WTC11 (cell line): ENCODE results near the gene POU4F1. TPM values are rescaled to one million over a fixed set of nuclear protein-coding genes. Genes with fewer than 3 reads are reported as not detected.

Experiments
- ATAC-seq: fragments of 200-7000 bp; cut with Tn5 transposase; 2 replicates; pipeline ENCODE4 v1.10.0; 2021; ENCODE audit warnings: mild to moderate bottlenecking, moderate library complexity
- CTCF ChIA-PET: fragments of 300-600 bp; sonication (Branson Sonifier 250); formaldehyde crosslinking; loops from one replicate; lab custom pipeline; 2021; ENCODE audit warnings: antibody characterized with exemption; lab: Charles Lee
- POLR2A ChIA-PET: fragments of 350-600 bp; sonication (Branson Sonifier 250); formaldehyde crosslinking; loops from one replicate; lab custom pipeline; 2021; ENCODE audit warnings: antibody characterized with exemption; lab: Charles Lee
- DNase-seq: peaks from one replicate; pipeline ENCODE4 v3.0.0; 2021; ENCODE audit warnings: low spot score
- H3K27ac Mint-ChIP-seq: 2 replicates; pipeline ENCODE4 v1.8.0; 2021; ENCODE audit warnings: mixed read lengths
- H3K27me3 Mint-ChIP-seq: 2 replicates; pipeline ENCODE4 v1.8.0; 2021; ENCODE audit warnings: low read depth, mild to moderate bottlenecking, moderate library complexity, mixed read lengths
- H3K36me3 Mint-ChIP-seq: 2 replicates; pipeline ENCODE4 v1.8.0; 2021; ENCODE audit warnings: mixed read lengths
- H3K4me1 Mint-ChIP-seq: 2 replicates; pipeline ENCODE4 v1.8.0; 2022; ENCODE audit warnings: mixed read lengths
- H3K4me3 Mint-ChIP-seq: 2 replicates; pipeline ENCODE4 v1.8.0; 2021; ENCODE audit warnings: mild to moderate bottlenecking, moderate library complexity, mixed read lengths
- H3K9me3 Mint-ChIP-seq: 2 replicates; pipeline ENCODE4 v1.8.0; 2021; ENCODE audit warnings: mixed read lengths
- ARID4B ChIP-seq: sonication (generic); formaldehyde crosslinking; IDR thresholded peaks from 2 replicates; pipeline ENCODE4 v1.8.0; 2023; ENCODE audit warnings: missing genetic modification reagents, mild to moderate bottlenecking, borderline replicate concordance
- CREM ChIP-seq: sonication (generic); formaldehyde crosslinking; IDR thresholded peaks from 2 replicates; pipeline ENCODE4 v1.8.1; 2022; ENCODE audit warnings: mild to moderate bottlenecking, missing genetic modification reagents, moderate library complexity
- ETV6 ChIP-seq: sonication (generic); formaldehyde crosslinking; IDR thresholded peaks from 2 replicates; pipeline ENCODE4 v1.8.1; 2022; ENCODE audit warnings: mild to moderate bottlenecking, missing genetic modification reagents
- FOXP4 ChIP-seq: sonication (generic); formaldehyde crosslinking; IDR thresholded peaks from 2 replicates; pipeline ENCODE4 v1.8.0; 2022; ENCODE audit warnings: mild to moderate bottlenecking, missing genetic modification reagents
- IRF1 ChIP-seq: sonication (generic); formaldehyde crosslinking; IDR thresholded peaks from 2 replicates; pipeline ENCODE4 v1.8.0; 2023; ENCODE audit warnings: missing genetic modification reagents
- JAZF1 ChIP-seq: fragments of 250-450 bp; sonication (Bioruptor Pico); IDR thresholded peaks from 2 replicates; pipeline ENCODE4 v1.9.0; 2021; ENCODE audit warnings: moderate library complexity, mild to moderate bottlenecking, inconsistent platforms
- NFATC4 ChIP-seq: fragments of 250-450 bp; sonication (Bioruptor Pico); IDR thresholded peaks from 2 replicates; pipeline ENCODE4 v1.9.0; 2021; ENCODE audit warnings: mild to moderate bottlenecking
- NR2C2 ChIP-seq: sonication (generic); formaldehyde crosslinking; IDR thresholded peaks from 2 replicates; pipeline ENCODE4 v1.8.0; 2022; ENCODE audit warnings: mild to moderate bottlenecking, missing genetic modification reagents
- ZNF121 ChIP-seq: sonication (generic); formaldehyde crosslinking; IDR thresholded peaks from 2 replicates; pipeline ENCODE4 v1.8.0; 2023; ENCODE audit warnings: missing genetic modification reagents
- ZNF232 ChIP-seq: sonication (generic); formaldehyde crosslinking; IDR thresholded peaks from 2 replicates; pipeline ENCODE4 v1.8.0; 2022; ENCODE audit warnings: mild to moderate bottlenecking, missing genetic modification reagents
- total RNA-seq: library from RNA; stranded (reverse); gene quantifications from 3 replicates; pipeline ENCODE4 v1.2.3, GENCODE V29; 2021
- TF ChIP-seq, protein P1 (sequence below): fragments of 250-450 bp; sonication (Bioruptor Pico); IDR thresholded peaks from 2 replicates; pipeline ENCODE4 v1.9.0; 2021; ENCODE audit warnings: mild to moderate bottlenecking
- TF ChIP-seq, protein P2 (sequence below): sonication (generic); formaldehyde crosslinking; IDR thresholded peaks from 2 replicates; pipeline ENCODE4 v1.8.1; 2022; ENCODE audit warnings: missing genetic modification reagents, borderline replicate concordance
- TF ChIP-seq, protein P3 (sequence below): fragments of 250-450 bp; sonication (Bioruptor Pico); IDR thresholded peaks from 2 replicates; pipeline ENCODE4 v1.9.0; 2021; ENCODE audit warnings: moderate library complexity, mild to moderate bottlenecking, inconsistent platforms, borderline replicate concordance
- TF ChIP-seq, protein P4 (sequence below): sonication (generic); formaldehyde crosslinking; IDR thresholded peaks from 2 replicates; pipeline ENCODE4 v1.8.1; 2022; ENCODE audit warnings: mild to moderate bottlenecking, moderate library complexity, missing genetic modification reagents

POU4F1 gene
- total RNA-seq, 1 experiment from 2014 or later, result 0.26 TPM

DNA sequence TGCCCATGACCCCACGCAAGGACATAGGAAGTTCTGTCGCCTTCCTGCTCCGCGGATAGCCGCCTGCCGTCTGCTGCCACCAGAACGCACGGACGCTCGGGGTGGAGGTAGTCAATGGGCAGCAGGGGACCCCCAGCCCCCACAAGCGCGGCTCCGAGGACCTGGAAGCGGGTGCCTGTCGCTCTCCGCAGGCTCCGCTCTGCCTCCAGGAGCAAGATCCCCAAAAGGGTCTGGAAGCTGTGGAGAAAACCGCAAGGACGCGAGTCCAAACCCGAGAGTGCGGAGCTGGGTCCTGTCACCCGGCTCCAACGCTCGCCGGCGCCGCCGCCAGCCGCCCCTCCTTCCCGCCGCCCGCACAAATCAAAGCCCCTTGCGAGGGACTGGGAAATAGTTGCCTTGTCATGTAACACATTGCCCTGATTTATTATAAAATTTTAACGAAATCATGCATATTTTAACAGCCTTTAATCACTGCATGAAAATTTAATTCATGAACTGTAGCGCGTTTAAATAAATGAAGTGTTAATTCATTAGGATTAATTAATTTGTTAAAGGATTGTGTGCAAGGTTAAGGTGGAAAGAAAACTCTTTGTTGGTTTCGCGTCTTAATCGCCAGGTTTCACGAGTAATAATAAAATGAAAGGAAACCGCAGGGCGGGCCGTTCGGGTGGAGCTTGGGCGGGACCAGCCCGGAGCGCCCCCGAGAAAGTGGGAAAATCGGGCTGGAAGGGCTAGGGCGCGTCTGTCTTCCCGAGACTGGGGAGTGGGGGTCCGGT is 5.5 kb upstream of the POU4F1 start (continued):
- TF ChIP-seq, protein P1, sequence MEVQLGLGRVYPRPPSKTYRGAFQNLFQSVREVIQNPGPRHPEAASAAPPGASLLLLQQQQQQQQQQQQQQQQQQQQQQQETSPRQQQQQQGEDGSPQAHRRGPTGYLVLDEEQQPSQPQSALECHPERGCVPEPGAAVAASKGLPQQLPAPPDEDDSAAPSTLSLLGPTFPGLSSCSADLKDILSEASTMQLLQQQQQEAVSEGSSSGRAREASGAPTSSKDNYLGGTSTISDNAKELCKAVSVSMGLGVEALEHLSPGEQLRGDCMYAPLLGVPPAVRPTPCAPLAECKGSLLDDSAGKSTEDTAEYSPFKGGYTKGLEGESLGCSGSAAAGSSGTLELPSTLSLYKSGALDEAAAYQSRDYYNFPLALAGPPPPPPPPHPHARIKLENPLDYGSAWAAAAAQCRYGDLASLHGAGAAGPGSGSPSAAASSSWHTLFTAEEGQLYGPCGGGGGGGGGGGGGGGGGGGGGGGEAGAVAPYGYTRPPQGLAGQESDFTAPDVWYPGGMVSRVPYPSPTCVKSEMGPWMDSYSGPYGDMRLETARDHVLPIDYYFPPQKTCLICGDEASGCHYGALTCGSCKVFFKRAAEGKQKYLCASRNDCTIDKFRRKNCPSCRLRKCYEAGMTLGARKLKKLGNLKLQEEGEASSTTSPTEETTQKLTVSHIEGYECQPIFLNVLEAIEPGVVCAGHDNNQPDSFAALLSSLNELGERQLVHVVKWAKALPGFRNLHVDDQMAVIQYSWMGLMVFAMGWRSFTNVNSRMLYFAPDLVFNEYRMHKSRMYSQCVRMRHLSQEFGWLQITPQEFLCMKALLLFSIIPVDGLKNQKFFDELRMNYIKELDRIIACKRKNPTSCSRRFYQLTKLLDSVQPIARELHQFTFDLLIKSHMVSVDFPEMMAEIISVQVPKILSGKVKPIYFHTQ (CRISPR knock-in tag), result no peak
- TF ChIP-seq ETV6 (no peak), ZNF232 (CRISPR knock-in tag) (no peak), CREM (no peak), IRF1 (no peak), FOXP4 (CRISPR knock-in tag) (no peak)
- TF ChIP-seq, protein P2, sequence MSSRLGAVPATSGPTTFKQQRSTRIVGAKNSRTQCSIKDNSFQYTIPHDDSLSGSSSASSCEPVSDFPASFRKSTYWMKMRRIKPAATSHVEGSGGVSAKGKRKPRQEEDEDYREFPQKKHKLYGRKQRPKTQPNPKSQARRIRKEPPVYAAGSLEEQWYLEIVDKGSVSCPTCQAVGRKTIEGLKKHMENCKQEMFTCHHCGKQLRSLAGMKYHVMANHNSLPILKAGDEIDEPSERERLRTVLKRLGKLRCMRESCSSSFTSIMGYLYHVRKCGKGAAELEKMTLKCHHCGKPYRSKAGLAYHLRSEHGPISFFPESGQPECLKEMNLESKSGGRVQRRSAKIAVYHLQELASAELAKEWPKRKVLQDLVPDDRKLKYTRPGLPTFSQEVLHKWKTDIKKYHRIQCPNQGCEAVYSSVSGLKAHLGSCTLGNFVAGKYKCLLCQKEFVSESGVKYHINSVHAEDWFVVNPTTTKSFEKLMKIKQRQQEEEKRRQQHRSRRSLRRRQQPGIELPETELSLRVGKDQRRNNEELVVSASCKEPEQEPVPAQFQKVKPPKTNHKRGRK, result no peak
- TF ChIP-seq, protein P3, sequence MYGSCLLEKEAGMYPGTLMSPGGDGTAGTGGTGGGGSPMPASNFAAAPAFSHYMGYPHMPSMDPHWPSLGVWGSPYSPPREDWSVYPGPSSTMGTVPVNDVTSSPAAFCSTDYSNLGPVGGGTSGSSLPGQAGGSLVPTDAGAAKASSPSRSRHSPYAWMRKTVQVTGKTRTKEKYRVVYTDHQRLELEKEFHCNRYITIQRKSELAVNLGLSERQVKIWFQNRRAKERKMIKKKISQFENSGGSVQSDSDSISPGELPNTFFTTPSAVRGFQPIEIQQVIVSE (CRISPR knock-in tag), result no peak
- TF ChIP-seq, protein P4, sequence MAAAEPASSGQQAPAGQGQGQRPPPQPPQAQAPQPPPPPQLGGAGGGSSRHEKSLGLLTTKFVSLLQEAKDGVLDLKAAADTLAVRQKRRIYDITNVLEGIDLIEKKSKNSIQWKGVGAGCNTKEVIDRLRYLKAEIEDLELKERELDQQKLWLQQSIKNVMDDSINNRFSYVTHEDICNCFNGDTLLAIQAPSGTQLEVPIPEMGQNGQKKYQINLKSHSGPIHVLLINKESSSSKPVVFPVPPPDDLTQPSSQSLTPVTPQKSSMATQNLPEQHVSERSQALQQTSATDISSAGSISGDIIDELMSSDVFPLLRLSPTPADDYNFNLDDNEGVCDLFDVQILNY (CRISPR knock-in tag), result no peak

DNA sequence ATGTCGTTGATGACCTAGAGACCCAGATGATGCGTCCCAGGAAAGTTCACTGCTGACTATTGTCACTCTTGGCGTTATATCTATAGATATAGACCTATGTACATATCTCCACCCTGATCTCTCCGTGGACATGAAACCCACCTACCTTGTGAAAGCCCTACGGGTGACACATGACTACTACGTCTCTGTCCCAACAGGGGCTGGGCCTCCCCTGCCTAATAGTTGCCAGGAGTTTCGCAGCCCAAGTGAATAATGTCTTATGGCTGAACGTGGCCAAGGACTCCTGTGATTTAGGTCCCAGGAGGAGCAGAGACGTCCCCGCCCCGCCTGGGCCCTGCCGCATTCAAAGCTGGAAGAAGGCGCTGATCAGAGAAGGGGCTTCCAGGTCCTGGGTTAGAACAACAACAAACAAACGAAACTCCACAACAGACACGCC is 4.9 kb upstream of the POU4F1 start:
- Mint-ChIP-seq H3K27ac (no peak overlapping the region), H3K4me1 (peaks cover 53% of the 10 kb centered on the region), H3K4me3 (peak overlapping the region; percentile 73), H3K9me3 (no peaks in the 10 kb centered on the region)
- ChIA-PET CTCF (interaction anchor here (0.5 to 3.2 kb wide), 4 partner anchors 21 to 1130 kb away, joined by 3 to 22 read pairs (median 4); no protein-coding TSS in a partner anchor), POLR2A (no interaction called here)
- no peak for ATAC-seq
- TF ChIP-seq CREM (no peak), JAZF1 (CRISPR knock-in tag) (no peak), NR2C2 (CRISPR knock-in tag) (no peak), ARID4B (CRISPR knock-in tag) (no peak), ZNF121 (no peak), NFATC4 (CRISPR knock-in tag) (no peak)
- TF ChIP-seq, all 79 proteins: peak for 0
- Mint-ChIP-seq H3K36me3 (no peaks in the 10 kb centered on the region), H3K27me3 (peaks cover 100% of the 10 kb centered on the region)
- DNase-seq, result peak; percentile 26
